Activated T-helper 2 cell treated with anti-CD3 and anti-CD28 coated beads, Interferon-gamma antibody, Interleukin-2, Interleukin-4, amounts not matched to agents 10 μg/mL and 5 μg/mL and 100 μg/mL, durations not matched to agents 14 hours and 24 hours and 36 hours (primary cell): ENCODE measurements around the gene MRPS14. TPM values are rescaled to one million over a fixed set of nuclear protein-coding genes. Genes with fewer than 3 reads are reported as not detected.
"Not testable (repeated sequence)": the region's sequence is repeated elsewhere in the genome, so short reads cannot be mapped to it uniquely, and the experiment has no call there.

Experiments
- DNase-seq: peaks from one replicate; pipeline ENCODE4 v3.0.0; 2021; ENCODE audit warnings: low spot score
- H3K27ac Mint-ChIP-seq: one replicate; pipeline ENCODE4 v1.8.0; 2021; ENCODE audit warnings: mixed read lengths
- H3K27me3 Mint-ChIP-seq: one replicate; pipeline ENCODE4 v1.8.0; 2021; ENCODE audit warnings: low read depth, mixed read lengths
- H3K36me3 Mint-ChIP-seq: one replicate; pipeline ENCODE4 v1.8.0; 2021; ENCODE audit warnings: low read depth, mixed read lengths
- H3K4me1 Mint-ChIP-seq: one replicate; pipeline ENCODE4 v1.8.0; 2021; ENCODE audit warnings: low read depth, mixed read lengths
- H3K4me3 Mint-ChIP-seq: one replicate; pipeline ENCODE4 v1.8.0; 2021; ENCODE audit warnings: low read depth, mild to moderate bottlenecking, moderate library complexity, mixed read lengths
- H3K9me3 Mint-ChIP-seq: one replicate; pipeline ENCODE4 v1.8.0; 2021; ENCODE audit warnings: mixed read lengths
- intact Hi-C: fragments of 100-400 bp; cut with micrococcal nuclease; formaldehyde crosslinking; loops from one replicate; pipeline ENCODE4 v1.15.1; 2023
- total RNA-seq: library from RNA; stranded (reverse); gene quantifications from 2 replicates; pipeline ENCODE4 v1.2.3, GENCODE V29; 2022

Gene MRPS14
- total RNA-seq: 31.5 and 32.9 TPM in 2 replicates

- intact Hi-C loops: loop anchor here (1.0 to 10.0 kb wide), 3 partner anchors 24 to 1548 kb away; partner anchors contain the start of genes CACYBP, KIAA0040 and PRDX6
- Mint-ChIP-seq H3K4me3 (peak within 1 kb of the TSS; percentile 99), H3K36me3 (peaks cover 23% of the 10 kb centered on the region), H3K27ac (peak within 1 kb of the TSS; percentile 92), H3K9me3 (peaks cover 6% of the 10 kb centered on the region), H3K4me1 (peaks cover 29% of the 10 kb centered on the region), H3K27me3 (no peaks in the 10 kb centered on the region)
- DNase-seq: peak; percentile 96
Measured at GRCh38 chr1:175023043-175023921, at the start of gene MRPS14. TSS of gene MRPS14 (minus strand) at chr1:175023425. CDS start at chr1:175023408, 17 bp downstream.

- H3K9me3 Mint-ChIP-seq: no peaks in the 10 kb centered on the region
- H3K4me3 Mint-ChIP-seq: no peak overlapping the region
- H3K36me3 Mint-ChIP-seq: no peaks in the 10 kb centered on the region
- H3K27me3 Mint-ChIP-seq: peaks cover 2% of the 10 kb centered on the region
- intact Hi-C loops: loop anchor here (5.0 kb wide), 1 partner anchor 45 kb away; no protein-coding TSS in a partner anchor
- DNase-seq: no peak
- H3K27ac Mint-ChIP-seq: no peak overlapping the region
- H3K4me1 Mint-ChIP-seq: peaks cover 37% of the 10 kb centered on the region
Measured at GRCh38 chr1:175072099-175072951, 49.1 kb upstream of the MRPS14 start.

GRCh38 chr1:175071276-175071943, 48.2 kb upstream of the MRPS14 start:
- Mint-ChIP-seq H3K36me3 (no peaks in the 10 kb centered on the region), H3K27me3 (peaks cover 6% of the 10 kb centered on the region), H3K27ac (no peak overlapping the region), H3K4me3 (no peak overlapping the region), H3K4me1 (peaks cover 37% of the 10 kb centered on the region), H3K9me3 (no peaks in the 10 kb centered on the region)
- intact Hi-C loops: loop anchor here (5.0 kb wide), 1 partner anchor 44 kb away; no protein-coding TSS in a partner anchor
- no peak for DNase-seq

DNA sequence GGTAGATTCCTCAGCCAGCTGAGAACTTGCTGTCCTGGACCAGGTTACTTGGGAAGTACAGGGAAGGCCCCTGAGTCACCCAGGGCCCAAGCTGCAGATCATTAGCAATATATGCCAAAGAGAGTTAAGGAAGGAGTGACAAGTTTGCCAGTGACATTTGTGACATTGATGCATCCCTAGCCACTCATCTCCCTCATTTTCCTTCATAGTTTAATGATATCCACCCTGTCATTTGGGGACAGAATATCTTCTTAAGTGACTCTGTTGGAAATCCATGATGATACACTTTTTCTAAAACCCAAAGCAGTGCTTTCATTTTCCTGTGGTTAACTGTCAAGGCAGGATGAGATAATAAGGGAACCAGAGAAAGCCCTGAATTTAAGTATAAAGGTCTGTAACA, 47.6 kb upstream of the MRPS14 start:
- Mint-ChIP-seq H3K36me3 (no peaks in the 10 kb centered on the region), H3K4me1 (peaks cover 33% of the 10 kb centered on the region), H3K9me3 (no peaks in the 10 kb centered on the region), H3K27me3 (peaks cover 12% of the 10 kb centered on the region), H3K4me3 (no peak overlapping the region), H3K27ac (no peak overlapping the region)
- no peak for DNase-seq
- intact Hi-C loops: loop anchor here (5.0 kb wide), 1 partner anchor 44 kb away; no protein-coding TSS in a partner anchor

- no peak for DNase-seq
- intact Hi-C loops: no loop called here
- peaks cover 26% of the 10 kb centered on the region for H3K4me1 Mint-ChIP-seq
- no peak within 1 kb of the TSS for H3K4me3 Mint-ChIP-seq
- no peaks in the 10 kb centered on the region for H3K9me3 Mint-ChIP-seq
- no peaks in the 10 kb centered on the region for H3K36me3 Mint-ChIP-seq
- H3K27me3 Mint-ChIP-seq: peaks cover 20% of the 10 kb centered on the region
- H3K27ac Mint-ChIP-seq: no peak within 1 kb of the TSS
Measured at GRCh38 chr1:175067362-175068106, 44.3 kb upstream of the MRPS14 start, which contains the start of gene TNN. TSS of gene TNN (plus strand) at chr1:175067833. CDS start at chr1:175077419, 9,586 bp downstream.

DNA sequence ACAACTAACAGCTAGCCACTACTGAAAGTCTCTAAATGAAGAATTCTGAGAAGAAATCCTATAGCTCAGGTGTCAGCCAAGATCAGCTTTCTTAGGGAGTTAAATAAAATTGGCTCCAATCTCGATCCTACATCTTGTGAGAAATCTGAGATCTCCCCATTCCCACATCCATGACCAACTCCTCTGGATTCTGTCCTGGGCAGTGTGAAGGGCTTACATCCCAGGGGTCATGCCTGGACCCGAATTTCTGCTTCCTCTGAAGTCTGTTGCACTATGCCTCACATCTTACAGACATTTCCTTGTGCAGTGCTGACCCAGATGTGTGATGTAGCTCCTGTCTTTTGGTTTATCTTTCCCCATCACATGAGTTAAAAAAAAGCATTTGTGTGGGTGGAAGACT, 39.6 kb upstream of the MRPS14 start:
- Mint-ChIP-seq H3K27me3 (peaks cover 25% of the 10 kb centered on the region), H3K27ac (no peak overlapping the region), H3K9me3 (no peaks in the 10 kb centered on the region), H3K4me1 (no peaks in the 10 kb centered on the region), H3K36me3 (no peaks in the 10 kb centered on the region), H3K4me3 (no peak overlapping the region)
- no peak for DNase-seq
- intact Hi-C loops: no loop called here

- DNase-seq: no peak
- Mint-ChIP-seq H3K27ac (no peak overlapping the region), H3K27me3 (peaks cover 25% of the 10 kb centered on the region), H3K4me3 (no peak overlapping the region), H3K36me3 (no peaks in the 10 kb centered on the region), H3K4me1 (peaks cover 3% of the 10 kb centered on the region), H3K9me3 (no peaks in the 10 kb centered on the region)
- intact Hi-C loops: no loop called here
Measured at GRCh38 chr1:175062339-175062738, 39.1 kb upstream of the MRPS14 start.

- intact Hi-C loops: no loop called here
- Mint-ChIP-seq H3K4me1 (peaks cover 4% of the 10 kb centered on the region), H3K27me3 (peaks cover 15% of the 10 kb centered on the region), H3K9me3 (no peaks in the 10 kb centered on the region), H3K36me3 (no peaks in the 10 kb centered on the region), H3K27ac (no peak overlapping the region), H3K4me3 (no peak overlapping the region)
- DNase-seq: no peak
Measured at GRCh38 chr1:175054736-175055135, 31.5 kb upstream of the MRPS14 start.

GRCh38 chr1:175050992-175051391, 27.8 kb upstream of the MRPS14 start:
- H3K36me3 Mint-ChIP-seq: no peaks in the 10 kb centered on the region
- no peak overlapping the region for H3K27ac Mint-ChIP-seq
- peaks cover 31% of the 10 kb centered on the region for H3K27me3 Mint-ChIP-seq
- no peaks in the 10 kb centered on the region for H3K9me3 Mint-ChIP-seq
- no peak overlapping the region for H3K4me3 Mint-ChIP-seq
- DNase-seq: no peak
- H3K4me1 Mint-ChIP-seq: peaks cover 2% of the 10 kb centered on the region
- intact Hi-C loops: no loop called here

DNA sequence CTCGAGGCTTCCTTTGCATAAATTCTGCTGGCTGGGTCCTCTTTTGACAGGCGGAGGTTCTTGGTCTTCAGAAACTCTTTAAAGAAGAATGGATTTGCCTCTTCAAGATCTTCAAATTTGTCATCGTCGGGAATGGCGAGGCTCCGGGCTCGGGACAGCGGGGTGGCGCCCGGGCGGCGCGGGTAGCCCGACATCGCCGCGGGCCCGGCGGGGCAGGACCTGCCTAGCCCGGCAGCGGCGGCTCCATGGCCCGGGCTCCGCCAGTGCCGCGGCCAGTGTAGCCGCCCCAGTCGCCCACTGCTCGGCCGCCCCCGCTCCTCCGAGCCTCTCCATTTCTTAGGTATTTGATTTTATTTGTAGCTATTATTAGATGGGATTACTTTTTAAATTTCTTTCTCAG, 22.3 kb upstream of the MRPS14 start:
- H3K27ac Mint-ChIP-seq: no peak overlapping the region
- no peak overlapping the region for H3K4me3 Mint-ChIP-seq
- no peaks in the 10 kb centered on the region for H3K36me3 Mint-ChIP-seq
- DNase-seq: no peak
- no peaks in the 10 kb centered on the region for H3K4me1 Mint-ChIP-seq
- H3K27me3 Mint-ChIP-seq: peaks cover 30% of the 10 kb centered on the region
- no peaks in the 10 kb centered on the region for H3K9me3 Mint-ChIP-seq
- intact Hi-C loops: no loop called here

DNA sequence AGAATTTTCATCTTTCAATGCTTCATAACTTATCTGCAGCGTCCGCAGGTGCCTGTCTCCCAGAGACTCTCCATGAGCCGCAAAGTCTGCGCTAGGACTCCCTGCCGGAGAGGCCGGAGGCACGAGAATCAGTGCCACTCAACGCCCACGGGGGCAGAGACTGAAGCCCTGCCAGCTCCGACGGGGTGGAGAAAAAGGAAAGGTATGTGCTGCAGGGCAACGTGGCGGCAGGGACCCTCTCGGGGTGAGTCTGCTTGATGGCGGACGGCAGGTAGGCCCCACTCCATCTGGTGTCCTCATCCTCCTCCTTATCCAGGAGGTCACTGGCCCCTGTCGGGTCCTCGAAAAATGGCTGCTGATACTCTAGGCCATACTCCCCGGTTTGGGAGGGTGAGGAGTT, 21.9 kb upstream of the MRPS14 start:
- H3K4me3 Mint-ChIP-seq: no peak overlapping the region
- peaks cover 30% of the 10 kb centered on the region for H3K27me3 Mint-ChIP-seq
- H3K4me1 Mint-ChIP-seq: no peaks in the 10 kb centered on the region
- no peaks in the 10 kb centered on the region for H3K36me3 Mint-ChIP-seq
- intact Hi-C loops: no loop called here
- no peaks in the 10 kb centered on the region for H3K9me3 Mint-ChIP-seq
- no peak overlapping the region for H3K27ac Mint-ChIP-seq
- no peak for DNase-seq

- H3K4me3 Mint-ChIP-seq, DNase-seq, H3K4me1 Mint-ChIP-seq, H3K36me3 Mint-ChIP-seq, H3K27ac Mint-ChIP-seq, H3K9me3 Mint-ChIP-seq, intact Hi-C loops: not testable (repeated sequence)
- H3K27me3 Mint-ChIP-seq: peaks cover 32% of the 10 kb centered on the region
Measured at GRCh38 chr1:175044591-175044990, 21.4 kb upstream of the MRPS14 start.
